H7 (cell line): Measurements from ENCODE around the gene DCST1. TPM values are rescaled to one million over a fixed set of nuclear protein-coding genes. Genes with fewer than 3 reads are reported as not detected.
"Not testable (repeated sequence)": the region's sequence is repeated elsewhere in the genome, so short reads cannot be mapped to it uniquely, and the experiment has no call there.

Experiments used
- DNase-seq: peaks from one replicate; pipeline ENCODE4 v3.0.0; 2012
- H3K27me3 ChIP-seq: 2 replicates; pipeline ENCODE4 v1.6.0; 2011; ENCODE audit warnings: mild to moderate bottlenecking, low read length; ENCODE audit not compliant: control insufficient read depth, insufficient read depth
- H3K36me3 ChIP-seq: replicated peaks from 2 replicates; pipeline ENCODE4 v1.5.1; 2011; ENCODE audit warnings: low read length; ENCODE audit not compliant: control insufficient read depth, insufficient read depth
- H3K4me3 ChIP-seq: 2 replicates; pipeline ENCODE4 v1.5.1; 2011; ENCODE audit warnings: low read depth, mild to moderate bottlenecking, control low read depth, low read length, moderate library complexity; ENCODE audit not compliant: insufficient read depth
- total RNA-seq: library from RNA; depleted of rRNA; stranded (reverse); fragments of >200 nt; shearing (Covaris generic); gene quantifications from 2 replicates; pipeline ENCODE4 v1.2.3, GENCODE V29; 2014; rRNA removed

Gene DCST1, protein sequence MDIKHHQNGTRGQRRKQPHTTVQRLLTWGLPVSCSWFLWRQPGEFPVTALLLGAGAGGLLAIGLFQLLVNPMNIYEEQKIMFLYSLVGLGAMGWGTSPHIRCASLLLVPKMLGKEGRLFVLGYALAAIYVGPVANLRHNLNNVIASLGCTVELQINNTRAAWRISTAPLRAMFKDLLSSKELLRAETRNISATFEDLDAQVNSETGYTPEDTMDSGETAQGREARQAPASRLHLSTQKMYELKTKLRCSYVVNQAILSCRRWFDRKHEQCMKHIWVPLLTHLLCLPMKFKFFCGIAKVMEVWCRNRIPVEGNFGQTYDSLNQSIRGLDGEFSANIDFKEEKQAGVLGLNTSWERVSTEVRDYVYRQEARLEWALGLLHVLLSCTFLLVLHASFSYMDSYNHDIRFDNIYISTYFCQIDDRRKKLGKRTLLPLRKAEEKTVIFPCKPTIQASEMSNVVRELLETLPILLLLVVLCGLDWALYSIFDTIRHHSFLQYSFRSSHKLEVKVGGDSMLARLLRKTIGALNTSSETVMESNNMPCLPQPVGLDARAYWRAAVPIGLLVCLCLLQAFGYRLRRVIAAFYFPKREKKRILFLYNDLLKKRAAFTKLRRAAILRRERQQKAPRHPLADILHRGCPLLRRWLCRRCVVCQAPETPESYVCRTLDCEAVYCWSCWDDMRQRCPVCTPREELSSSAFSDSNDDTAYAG
- total RNA-seq, result not detected in 2 replicates

DNA sequence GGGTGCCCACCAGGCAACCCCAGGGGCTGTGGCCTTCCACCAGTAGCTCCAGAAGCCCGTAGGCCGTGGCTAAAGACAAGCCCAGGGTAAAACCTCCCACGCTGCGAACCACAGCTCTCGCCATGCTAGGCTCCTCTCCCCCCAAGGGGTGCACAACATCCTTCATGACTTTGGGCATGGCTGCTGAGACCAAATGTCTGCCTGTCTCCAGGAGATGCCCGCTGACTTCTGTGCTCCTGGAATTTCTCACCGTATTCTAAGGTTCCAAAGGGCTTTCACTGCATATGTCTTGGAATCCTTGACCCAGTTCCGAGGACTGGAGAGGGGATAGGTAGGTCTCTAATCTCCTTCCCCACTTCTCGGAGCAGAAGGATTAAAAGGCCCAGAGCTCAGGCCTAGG is at the start of gene DCST1, which contains the start of gene DCST2:
Gene DCST1 (plus strand): TSS at position 301 of the 400 bp plus-strand sequence. CDS start 213 bp downstream, outside the sequence.
Gene DCST2 (minus strand): TSS at position 258 of the 400 bp plus-strand sequence. CDS start 80 bp downstream, at position 178.
- H3K36me3 ChIP-seq, result no peaks in the 10 kb centered on the region
- peaks cover 3% of the 10 kb centered on the region; the same call in 1 of the 2 replicates for H3K27me3 ChIP-seq
- H3K4me3 ChIP-seq, result no peak within 1 kb of the TSS
- DNase-seq, result no peak

DNA sequence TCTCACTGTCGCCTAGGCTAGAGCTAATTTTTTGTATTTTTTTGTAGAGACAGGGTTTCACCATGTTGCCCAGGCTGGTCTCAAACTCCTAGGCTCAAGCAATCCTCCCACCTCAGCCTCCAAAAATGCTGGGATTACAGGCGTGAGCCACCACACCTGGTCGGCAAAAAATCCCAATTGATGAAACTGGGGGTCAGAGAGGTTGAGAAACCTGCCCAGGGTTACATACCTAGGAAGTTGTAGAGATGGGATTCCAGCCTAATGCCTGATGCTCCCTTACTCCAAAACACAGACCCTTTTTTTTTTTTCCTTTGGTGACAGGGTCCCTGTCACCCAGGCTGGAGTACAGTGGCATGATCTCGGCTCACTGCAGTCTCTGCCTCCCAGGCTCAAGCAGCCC is 46.9 kb upstream of the DCST1 start:
- DNase-seq, H3K4me3 ChIP-seq, H3K27me3 ChIP-seq: not testable (repeated sequence)
- H3K36me3 ChIP-seq, result peaks cover 33% of the 10 kb centered on the region

DNA sequence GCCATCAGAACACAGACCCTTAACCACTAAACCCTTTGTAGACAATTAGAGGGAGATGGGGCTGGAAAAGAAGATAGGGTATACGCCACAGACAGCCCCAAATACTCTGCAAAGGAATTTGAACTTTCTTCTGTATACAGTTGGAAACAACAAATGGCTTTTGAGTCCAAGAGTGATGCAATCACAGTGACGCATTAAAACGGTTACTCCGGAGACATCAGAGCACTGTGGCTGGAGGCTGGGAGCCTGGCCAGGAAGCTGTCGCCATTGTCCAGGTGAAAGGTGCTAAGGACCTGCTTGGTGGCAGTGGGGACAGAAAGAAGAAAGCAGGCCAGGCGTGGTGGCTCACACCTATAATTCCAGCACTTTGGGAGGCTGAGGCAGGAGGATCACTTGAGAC is 46.3 kb upstream of the DCST1 start:
- H3K27me3 ChIP-seq, result no peaks in the 10 kb centered on the region
- H3K36me3 ChIP-seq, result peaks cover 33% of the 10 kb centered on the region
- H3K4me3 ChIP-seq, result no peak overlapping the region
- no peak for DNase-seq

DNA sequence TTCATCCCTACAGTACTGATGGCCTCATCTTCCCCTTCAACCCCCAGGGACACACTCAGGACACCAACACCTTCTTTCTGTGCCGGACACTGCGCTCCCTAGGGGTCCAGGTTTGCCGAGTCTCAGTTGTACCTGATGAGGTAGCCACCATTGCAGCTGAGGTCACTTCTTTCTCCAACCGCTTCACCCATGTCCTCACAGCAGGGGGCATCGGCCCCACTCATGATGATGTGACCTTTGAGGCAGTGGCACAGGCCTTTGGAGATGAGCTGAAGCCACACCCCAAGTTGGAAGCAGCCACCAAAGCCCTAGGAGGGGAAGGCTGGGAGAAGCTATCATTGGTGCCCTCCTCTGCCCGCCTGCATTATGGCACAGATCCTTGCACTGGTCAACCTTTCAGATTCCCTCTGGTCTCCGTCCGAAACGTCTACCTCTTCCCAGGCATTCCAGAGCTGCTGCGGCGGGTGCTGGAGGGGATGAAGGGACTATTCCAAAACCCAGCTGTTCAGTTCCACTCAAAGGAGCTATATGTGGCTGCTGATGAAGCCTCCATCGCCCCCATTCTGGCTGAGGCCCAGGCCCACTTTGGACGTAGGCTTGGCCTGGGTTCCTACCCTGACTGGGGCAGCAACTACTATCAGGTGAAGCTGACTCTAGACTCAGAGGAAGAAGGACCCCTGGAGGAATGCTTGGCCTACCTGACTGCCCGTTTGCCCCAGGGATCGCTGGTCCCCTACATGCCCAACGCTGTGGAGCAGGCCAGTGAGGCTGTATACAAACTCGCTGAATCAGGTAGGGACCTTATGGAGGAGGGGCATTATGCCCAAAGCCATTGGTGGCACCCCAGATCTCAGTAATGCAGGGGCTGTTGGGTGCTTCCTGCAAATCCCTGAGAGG is 45.3 kb upstream of the DCST1 start:
- no peak for DNase-seq
- Histone ChIP-seq H3K4me3 (no peak overlapping the region), H3K27me3 (no peaks in the 10 kb centered on the region), H3K36me3 (peaks cover 33% of the 10 kb centered on the region)

DNA sequence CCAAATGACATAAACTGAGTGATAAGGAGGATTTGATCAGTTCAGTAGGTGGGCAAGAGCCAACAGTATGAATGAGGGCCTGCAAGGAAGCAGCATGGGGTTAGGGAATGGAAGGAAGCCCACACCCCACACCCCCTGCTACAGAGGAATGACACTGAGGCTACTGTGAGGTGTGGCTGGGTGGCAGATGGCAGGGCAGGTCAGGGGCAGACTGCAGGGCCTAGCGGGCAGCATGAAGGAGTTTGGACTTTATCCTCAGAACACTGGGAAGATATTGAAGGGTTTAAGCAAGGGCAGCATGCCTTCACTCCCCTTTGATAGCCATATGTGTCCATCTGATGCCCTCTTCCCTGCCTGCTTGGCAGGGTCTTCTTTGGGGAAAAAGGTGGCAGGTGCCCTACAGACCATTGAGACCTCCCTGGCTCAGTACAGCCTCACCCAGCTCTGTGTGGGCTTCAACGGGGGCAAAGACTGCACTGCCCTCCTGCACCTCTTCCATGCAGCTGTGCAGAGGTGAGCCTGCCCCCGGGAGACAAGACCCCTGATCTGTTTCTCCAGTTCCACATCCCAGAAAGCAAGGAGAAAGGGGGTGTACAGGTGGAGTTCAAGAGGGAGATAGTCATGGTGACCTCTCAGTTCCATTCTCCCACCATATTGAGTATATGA is 44.3 kb upstream of the DCST1 start:
- Histone ChIP-seq H3K4me3 (no peak overlapping the region), H3K36me3 (peaks cover 33% of the 10 kb centered on the region), H3K27me3 (no peaks in the 10 kb centered on the region)
- no peak for DNase-seq

DNA sequence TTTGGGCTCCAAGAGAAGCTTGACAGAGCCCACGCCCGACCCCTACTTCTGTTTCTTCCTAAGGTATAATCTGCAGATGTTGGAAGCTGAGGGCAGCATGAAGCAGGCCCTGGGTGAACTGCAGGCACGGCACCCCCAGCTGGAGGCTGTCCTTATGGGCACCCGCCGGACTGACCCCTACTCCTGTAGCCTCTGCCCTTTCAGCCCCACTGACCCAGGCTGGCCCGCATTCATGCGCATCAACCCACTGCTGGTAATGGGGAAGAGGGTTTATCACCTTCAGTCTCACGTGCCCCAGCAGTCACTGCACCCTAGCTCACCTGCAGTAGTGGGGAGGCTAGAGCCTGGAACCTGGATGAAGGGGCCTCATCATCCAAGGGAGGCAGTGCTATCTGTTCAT is 43.3 kb upstream of the DCST1 start:
- Histone ChIP-seq H3K36me3 (peaks cover 32% of the 10 kb centered on the region), H3K4me3 (no peak overlapping the region), H3K27me3 (no peaks in the 10 kb centered on the region)
- DNase-seq, result no peak

DNA sequence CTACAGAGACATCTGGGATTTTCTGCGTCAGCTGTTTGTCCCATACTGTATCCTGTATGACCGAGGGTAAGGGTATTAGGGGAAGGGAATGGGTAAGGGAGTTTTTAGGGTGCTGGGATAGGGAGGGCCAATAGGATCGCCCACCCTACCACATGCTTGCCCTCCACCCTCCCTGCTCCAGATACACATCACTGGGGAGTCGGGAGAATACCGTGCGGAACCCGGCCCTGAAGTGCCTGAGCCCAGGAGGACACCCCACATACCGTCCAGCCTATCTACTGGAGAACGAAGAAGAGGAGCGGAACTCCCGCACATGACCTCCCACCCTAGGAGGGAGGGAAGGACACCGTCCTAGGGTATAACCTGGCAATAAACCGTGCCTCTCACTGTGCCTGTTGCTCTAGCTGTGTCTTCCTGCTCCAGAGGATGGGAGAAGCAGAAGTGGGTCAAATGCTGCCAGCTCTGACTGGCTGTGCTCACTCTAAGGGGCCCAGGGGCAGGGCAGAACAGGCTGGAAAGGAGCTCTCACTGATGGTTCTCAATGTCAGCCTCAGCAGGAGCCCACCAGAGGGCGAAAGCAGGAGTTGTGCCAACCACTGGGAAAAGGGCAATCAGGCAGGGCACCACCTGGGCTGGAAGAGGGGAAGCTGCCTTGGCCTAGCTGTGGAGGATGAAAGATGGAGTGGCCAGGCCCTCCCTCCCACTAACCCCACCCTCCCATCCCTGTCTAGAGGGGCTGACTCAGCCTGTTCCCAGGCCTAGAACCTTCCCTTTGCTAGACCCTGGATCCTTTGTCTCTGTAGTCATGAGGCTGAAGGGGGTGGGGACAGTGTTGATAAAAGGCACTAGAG is 40.7 kb upstream of the DCST1 start:
- no peaks in the 10 kb centered on the region; the same call in 1 of the 2 replicates for H3K27me3 ChIP-seq
- no peak overlapping the region for H3K4me3 ChIP-seq
- peaks cover 21% of the 10 kb centered on the region for H3K36me3 ChIP-seq
- DNase-seq, result peak; percentile 59

DNA sequence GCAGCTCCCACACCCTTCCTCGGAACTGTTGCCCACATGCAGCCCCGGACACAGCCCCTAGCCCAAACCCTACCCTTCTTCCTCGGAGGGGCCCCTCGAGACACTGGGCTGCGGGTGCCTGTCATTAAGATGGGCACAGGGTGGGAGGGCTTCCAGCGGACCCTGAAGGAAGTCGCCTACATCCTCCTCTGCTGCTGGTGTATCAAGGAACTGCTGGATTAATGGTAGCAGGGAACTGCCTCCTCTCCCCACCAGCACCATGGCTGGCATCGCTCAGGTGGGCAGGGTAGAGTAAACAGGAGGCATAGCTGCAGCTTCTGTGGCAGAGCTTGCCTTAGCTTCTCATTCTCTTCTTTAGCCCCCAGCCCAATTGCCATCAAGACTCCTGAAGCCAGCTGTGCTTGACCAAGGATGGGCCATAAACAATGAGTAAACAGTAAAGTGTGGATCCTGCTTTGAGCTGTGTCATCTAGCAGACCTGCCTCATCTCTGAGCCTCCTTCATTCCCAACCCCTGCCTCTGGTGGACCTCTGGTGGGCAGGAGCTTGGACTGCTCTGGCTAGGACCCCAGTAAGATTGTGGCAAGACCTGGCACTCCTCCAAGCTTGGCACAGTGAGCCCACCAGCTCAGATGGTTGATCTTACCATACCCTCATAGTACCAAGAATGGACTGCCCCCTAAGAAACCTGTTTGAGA is 39.9 kb upstream of the DCST1 start, which contains the start of gene LENEP:
Gene LENEP (plus strand): TSS at position 15 of the 697 bp plus-strand sequence. CDS start 22 bp downstream, at position 37.
- no peak for DNase-seq
- H3K4me3 ChIP-seq, result no peak within 1 kb of the TSS
- peaks cover 14% of the 10 kb centered on the region for H3K36me3 ChIP-seq
- no peaks in the 10 kb centered on the region; the same call in 1 of the 2 replicates for H3K27me3 ChIP-seq

DNA sequence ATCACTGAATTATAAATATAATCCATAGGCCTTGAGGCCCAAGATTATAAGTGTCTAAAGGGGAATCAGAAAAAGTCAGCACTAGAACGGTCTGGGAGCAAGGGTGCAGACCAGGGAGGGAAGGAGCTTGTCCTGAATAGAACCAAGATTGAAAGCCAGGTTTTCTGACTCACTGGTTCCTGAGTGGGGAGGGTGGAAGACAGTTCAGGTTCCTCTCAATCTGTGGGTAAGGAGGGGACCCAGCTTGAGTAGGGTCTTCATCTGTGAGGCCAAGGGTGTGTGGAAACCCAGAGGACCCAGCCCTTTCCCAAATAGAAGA is 39.4 kb upstream of the DCST1 start:
- Histone ChIP-seq H3K36me3 (peaks cover 9% of the 10 kb centered on the region), H3K27me3 (no peaks in the 10 kb centered on the region; the same call in 1 of the 2 replicates), H3K4me3 (no peak overlapping the region)
- DNase-seq, result no peak

DNA sequence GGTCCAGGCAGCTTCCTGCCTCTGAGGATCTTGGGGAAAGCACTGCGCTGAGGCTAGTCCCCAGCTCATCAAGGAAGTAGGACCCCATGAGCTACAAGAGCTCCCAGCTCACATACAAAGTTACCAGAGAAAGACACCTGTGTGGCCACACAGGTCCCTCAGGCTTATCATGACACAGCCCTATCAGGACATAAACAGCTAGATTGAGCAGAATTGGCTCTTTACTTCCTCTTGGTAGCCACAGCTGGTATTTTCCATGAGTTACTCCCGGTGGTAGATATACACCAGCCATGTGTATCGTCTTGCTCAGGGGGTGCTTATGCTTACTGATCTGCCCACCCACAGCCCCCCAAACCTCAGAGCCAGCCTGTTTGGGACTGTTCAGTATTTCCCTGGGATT is 39.0 kb upstream of the DCST1 start:
- DNase-seq, result no peak
- no peak overlapping the region for H3K4me3 ChIP-seq
- no peaks in the 10 kb centered on the region; the same call in 1 of the 2 replicates for H3K27me3 ChIP-seq
- peaks cover 6% of the 10 kb centered on the region for H3K36me3 ChIP-seq

DNA sequence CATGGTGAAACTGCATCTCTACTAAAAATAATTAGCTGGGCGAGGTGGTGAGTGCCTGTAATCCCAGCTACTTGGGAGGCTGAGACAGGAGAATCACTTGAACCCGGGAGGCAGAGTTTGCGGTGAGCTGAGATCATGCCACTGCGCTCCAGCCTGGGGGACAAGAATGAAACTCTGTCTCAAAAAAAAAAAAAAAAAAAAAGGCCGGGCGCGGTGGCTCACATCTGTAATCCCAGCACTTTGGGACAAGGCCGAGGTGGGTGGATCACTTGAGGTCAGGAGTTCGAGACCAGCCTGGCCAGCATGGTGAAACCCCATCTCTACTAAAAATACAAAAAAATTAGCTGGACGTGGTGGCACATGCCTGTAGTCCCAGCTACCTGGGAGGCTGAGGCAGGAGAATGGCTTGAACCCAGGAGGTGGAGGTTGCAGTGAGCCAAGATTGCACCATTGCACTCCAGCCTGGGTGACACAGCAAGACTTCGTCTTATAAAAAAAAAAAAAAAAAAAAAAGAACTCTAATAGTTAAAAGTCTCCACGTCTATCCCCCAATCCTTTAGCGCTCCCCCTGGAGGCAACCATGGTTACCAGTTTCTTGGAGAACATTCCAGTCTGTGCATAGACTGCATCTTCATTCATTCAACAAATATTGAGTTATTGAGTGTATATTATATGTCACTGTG is 38.2 kb upstream of the DCST1 start:
- H3K4me3 ChIP-seq, H3K36me3 ChIP-seq, H3K27me3 ChIP-seq: not testable (repeated sequence)
- DNase-seq, result peak; percentile 75

DNA sequence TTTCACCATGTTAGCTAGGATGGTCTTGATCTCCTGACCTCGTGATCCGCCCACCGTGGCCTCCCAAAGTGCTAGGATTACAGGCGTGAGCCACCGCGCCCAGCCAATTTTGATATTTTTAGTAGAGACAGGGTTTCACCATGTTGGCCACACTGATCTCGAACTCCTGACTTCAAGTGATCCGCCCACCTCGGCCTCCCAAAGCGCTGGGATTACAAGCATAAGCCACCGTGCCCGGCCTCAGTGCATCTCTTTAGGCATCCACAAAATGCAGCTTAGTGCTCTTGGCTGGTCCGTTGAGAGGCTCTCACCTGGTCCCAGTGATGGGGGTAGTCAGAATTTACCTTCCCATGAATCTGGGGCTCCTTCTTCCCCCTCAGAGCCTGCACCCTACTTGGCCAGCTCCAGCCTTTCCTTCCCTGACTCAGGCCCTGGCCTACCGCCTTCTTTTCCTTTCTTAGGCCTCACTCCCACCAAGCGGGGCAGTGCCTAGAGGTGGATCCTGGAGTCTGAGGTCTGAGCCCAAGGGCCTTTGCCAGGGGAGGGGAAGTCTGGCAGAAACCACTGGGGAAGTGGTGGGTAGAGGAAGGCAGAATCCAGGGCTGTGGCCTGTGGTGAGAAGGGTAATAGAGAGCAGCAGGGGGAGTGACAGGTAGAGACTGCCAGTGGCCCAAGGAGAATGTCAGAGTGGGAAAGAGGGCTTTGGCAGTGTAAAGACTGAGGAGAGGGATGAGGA is 36.5 kb upstream of the DCST1 start:
- no peak for DNase-seq
- no peak overlapping the region for H3K4me3 ChIP-seq
- H3K27me3 ChIP-seq, result no peaks in the 10 kb centered on the region; the same call in 1 of the 2 replicates
- no peaks in the 10 kb centered on the region; the same call in 1 of the 2 replicates for H3K36me3 ChIP-seq
